Bronchial epithelial cell (primary cell): ENCODE measurements around the gene KRT34. TPM values are rescaled to one million over a fixed set of nuclear protein-coding genes. Genes with fewer than 3 reads are reported as not detected.

Experiments
- DNase-seq: peaks from one replicate; pipeline ENCODE4 v3.0.0-alpha.2; 2010; ENCODE audit warnings: low read depth
- FAIRE-seq: peaks from 2 replicates; lab custom pipeline; 2011; peaks lifted over from hg19 to GRCh38; lab: Jason Lieb, UNC
- H3K27me3 ChIP-seq: 2 replicates; pipeline ENCODE4 v1.5.1; 2011; ENCODE audit warnings: low read length; ENCODE audit not compliant: control insufficient read depth, insufficient read depth
- H3K36me3 ChIP-seq: 2 replicates; pipeline ENCODE4 v1.5.1; 2011; ENCODE audit warnings: low read length; ENCODE audit not compliant: control insufficient read depth, insufficient read depth
- H3K4me3 ChIP-seq: 2 replicates; pipeline ENCODE4 v1.5.1; 2011; ENCODE audit warnings: mild to moderate bottlenecking, low read depth, low read length, control low read depth
- total RNA-seq: library from RNA; depleted of rRNA; stranded (reverse); fragments of >200 nt; gene quantifications from 2 replicates; pipeline ENCODE4 v1.2.1, GENCODE V29; 2014
- TF ChIP-seq, protein P1 (sequence below): IDR thresholded peaks from 2 replicates; pipeline ENCODE4 v1.5.1; 2011; ENCODE audit warnings: mild to moderate bottlenecking, moderate library complexity, low read length, control low read depth, inconsistent platforms; ENCODE audit not compliant: insufficient read depth, severe bottlenecking

KRT34 gene
- total RNA-seq, 1 donor from 2014 or later = 0.53 TPM

DNA sequence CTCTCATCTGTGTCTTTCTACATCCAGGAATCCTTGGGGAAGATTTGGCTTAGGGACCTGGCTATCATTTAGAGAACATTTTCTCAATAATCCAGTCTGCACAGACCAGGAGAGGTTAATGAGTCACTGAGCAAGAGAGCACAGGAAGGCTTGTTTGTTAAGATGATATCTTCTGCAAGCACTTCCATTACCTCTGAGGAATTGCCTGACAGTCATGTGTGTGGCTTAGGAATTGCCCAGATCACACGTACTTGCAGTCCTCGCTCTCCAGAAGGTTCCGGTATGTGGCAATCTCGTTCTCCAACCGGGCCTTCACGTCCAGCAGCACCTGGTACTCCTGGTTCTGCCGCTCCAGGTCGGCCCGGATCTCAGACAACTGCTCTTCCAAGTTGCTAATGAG is 39.0 kb upstream of the KRT34 start:
- Histone ChIP-seq H3K27me3 (no peaks in the 10 kb centered on the region), H3K36me3 (no peaks in the 10 kb centered on the region), H3K4me3 (no peak overlapping the region)
- TF ChIP-seq, protein P1, sequence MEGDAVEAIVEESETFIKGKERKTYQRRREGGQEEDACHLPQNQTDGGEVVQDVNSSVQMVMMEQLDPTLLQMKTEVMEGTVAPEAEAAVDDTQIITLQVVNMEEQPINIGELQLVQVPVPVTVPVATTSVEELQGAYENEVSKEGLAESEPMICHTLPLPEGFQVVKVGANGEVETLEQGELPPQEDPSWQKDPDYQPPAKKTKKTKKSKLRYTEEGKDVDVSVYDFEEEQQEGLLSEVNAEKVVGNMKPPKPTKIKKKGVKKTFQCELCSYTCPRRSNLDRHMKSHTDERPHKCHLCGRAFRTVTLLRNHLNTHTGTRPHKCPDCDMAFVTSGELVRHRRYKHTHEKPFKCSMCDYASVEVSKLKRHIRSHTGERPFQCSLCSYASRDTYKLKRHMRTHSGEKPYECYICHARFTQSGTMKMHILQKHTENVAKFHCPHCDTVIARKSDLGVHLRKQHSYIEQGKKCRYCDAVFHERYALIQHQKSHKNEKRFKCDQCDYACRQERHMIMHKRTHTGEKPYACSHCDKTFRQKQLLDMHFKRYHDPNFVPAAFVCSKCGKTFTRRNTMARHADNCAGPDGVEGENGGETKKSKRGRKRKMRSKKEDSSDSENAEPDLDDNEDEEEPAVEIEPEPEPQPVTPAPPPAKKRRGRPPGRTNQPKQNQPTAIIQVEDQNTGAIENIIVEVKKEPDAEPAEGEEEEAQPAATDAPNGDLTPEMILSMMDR = no peak
- peak; percentile 91 for DNase-seq
- peak; percentile 77 for FAIRE-seq

DNA sequence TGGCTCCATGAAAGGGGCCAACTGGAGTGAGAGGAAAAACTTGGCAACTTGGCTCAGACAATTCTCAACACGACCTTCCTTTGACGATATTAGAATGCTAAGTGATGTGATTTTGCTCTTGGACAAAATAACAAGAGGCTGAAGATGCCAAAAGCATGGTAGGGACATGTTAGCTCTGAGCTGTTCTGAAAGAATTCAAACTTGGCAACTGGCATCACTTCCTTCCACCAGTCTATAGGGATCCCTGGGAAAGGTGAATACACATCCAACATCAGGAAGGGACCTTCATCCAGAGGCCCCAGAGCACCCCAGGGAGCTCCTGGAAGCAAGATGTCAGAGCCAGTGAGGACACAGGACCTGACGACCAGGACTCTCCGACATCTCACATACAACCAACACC is 38.0 kb upstream of the KRT34 start:
- peak; percentile 32 for FAIRE-seq

DNA sequence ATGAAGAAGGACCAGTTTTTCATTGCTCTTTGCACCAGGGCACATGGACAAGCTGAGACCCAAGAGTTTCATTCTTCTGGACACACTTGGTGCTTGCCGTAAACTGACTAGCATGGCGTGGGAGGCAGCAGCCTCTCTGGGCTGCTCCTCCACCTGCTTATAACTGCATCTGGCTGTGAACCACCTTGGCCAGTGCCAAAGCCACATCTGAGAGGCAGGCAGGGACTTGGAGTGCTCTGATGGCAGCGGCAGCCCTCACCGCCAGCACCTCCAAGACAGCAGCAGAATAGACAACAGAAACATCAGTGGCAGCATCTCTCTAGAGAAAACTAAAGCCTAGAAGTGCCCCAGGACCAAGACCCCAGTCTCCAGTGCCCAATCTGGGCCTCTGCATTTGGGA is 37.6 kb upstream of the KRT34 start:
- no peak overlapping the region for H3K4me3 ChIP-seq
- FAIRE-seq (no peak), DNase-seq (peak; percentile 46)
- no peaks in the 10 kb centered on the region for H3K36me3 ChIP-seq
- TF ChIP-seq, protein P1 = no peak
- H3K27me3 ChIP-seq = no peaks in the 10 kb centered on the region

More for the DNA sequence above, 38.0 kb upstream of the KRT34 start:
- Histone ChIP-seq H3K36me3 (no peaks in the 10 kb centered on the region), H3K27me3 (no peaks in the 10 kb centered on the region), H3K4me3 (no peak overlapping the region)
- TF ChIP-seq, protein P1 = no peak
- peak; percentile 92 for DNase-seq

DNA sequence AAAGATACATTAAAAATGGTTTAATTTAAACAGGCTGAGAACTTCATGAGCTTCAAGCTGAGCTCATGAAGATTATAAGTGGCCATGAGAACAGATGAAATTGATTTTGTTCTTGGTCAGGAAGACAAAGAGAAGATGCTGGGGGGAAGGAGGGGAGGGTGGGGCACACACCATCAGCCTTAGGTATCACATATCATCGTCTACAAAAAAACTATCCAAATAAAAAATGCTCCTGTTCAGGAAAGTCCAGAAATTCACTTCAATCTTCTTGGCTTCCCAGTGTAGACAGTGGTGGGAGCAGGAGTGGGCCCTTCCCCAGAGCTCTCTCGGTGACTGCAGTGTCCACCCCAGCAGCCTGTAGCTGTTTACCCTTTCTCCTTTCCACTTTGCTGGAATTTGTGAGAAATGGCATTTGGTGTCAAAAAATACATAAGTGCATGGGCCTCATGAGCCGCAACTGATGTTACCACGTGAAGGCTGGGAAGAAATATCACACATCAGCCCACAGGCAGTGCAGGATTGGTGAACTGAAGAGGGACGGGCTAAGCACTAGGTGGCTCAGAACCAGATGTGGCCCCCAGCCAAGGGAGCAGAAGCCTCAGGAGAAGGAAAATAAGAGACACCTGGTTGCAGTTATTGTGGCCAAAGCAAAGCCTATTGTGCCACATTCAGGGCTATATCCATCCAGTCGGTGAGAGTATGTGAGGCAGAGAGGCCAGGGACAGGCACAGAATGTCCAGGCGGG is 36.2 kb upstream of the KRT34 start:
- TF ChIP-seq, protein P1 = no peak
- DNase-seq (no peak), FAIRE-seq (peak; percentile 66)
- H3K36me3 ChIP-seq = no peaks in the 10 kb centered on the region
- H3K27me3 ChIP-seq = no peaks in the 10 kb centered on the region
- H3K4me3 ChIP-seq = no peak overlapping the region

DNA sequence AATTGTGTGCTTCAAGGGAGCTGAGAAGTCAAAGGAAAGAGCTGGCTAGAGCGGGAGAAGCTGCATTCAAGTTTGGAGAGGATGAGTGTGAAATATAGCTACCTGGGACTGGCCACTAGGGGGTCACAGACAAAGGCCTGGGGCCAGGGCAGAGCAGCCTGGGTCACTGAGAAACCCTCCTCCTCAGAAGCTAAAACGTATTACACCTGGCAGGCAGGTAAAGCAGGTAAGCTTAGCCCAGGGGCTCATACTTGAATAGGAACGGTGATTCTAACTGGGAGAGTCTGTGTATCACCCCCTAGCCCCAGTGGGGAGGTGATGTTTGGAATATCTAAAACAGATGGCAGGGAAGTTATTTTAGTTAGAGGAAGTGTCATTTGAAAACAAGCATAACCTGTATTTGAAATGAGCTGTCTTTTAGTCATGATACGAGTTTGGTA is 35.5 kb upstream of the KRT34 start:
- FAIRE-seq (no peak), DNase-seq (peak; percentile 91)
- TF ChIP-seq, protein P1 = peak; percentile 74
- H3K4me3 ChIP-seq = no peak overlapping the region
- H3K27me3 ChIP-seq = no peaks in the 10 kb centered on the region
- no peaks in the 10 kb centered on the region for H3K36me3 ChIP-seq
